ENCODE data around the gene SIRT7.

The SIRT7 gene

DNA sequence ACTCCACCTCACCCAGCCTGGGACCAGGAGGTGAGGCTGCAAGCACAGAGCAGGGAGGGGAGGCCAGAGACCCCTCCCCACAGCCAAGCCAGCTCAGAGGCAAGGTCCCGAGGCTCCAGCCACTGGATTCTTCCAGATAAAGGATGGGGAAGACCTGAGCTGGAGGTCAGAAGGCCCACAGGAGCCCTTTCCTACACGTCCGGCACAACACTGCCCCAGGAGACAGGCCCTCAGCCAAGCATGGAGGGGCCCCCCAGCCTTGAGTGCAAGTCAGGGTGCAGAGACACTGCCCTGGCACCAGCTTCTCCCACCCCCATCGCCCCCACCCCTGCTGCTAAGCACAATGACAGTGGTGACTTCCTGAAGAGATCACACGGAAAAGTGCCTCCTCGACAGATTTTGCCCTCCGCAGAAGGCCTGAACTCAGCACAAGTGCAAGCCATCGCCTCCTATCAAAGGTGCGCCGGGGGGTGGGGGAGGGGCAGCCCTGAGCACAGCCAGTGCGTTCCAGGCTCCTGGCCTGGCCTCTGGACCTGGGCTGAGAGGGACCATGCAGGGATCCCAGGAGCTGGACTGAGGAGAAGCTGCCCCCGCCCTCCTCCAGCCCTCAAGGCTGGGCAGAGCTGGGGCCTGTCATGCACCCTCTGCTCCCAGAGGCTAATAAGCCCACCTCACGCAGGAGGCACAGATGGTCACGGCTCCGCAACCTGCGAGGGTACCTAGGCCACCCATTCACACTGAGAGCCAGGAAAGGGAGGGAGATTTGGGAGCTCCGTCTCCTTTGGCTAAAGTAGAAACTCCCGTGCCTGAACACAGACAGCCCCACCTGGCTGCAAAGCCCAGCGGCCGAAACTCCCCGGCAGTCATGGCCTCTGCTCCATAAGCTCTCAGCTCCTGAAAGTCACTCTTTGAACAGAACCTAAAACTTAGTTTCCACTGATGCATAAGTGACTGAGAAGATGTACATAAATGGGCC, 6.9 kb upstream of the SIRT7 start:
- Histone ChIP-seq H3K36me3 (ENCODE audit: control insufficient read depth in 1 of 2, insufficient read depth in 2 of 2, low read length in 2 of 2) (peaks cover 26 to 28% of the 10 kb centered on the region in 2 experiments), H3K4me2 (ENCODE audit: low read length) (no peak overlapping the region), H2BK12ac (ENCODE audit: low read length) (peak overlapping the region; percentile 37), H2BK5ac (ENCODE audit: low read depth, low read length, poor library complexity) (peak overlapping the region; percentile 87), H3K14ac (ENCODE audit: low read length) (peak overlapping the region; percentile 59), H3K4me3 (ENCODE audit: low read depth, low read length) (no peak overlapping the region), H3K27ac (ENCODE audit: low read depth, low read length) (peak overlapping the region; percentile 95), H4K12ac (ENCODE audit: low read depth, low read length) (no peak overlapping the region), H3K27me3 (ENCODE audit: insufficient read depth, low read length) (no peaks in the 10 kb centered on the region), H2AFZ (ENCODE audit: insufficient read depth, low read length, poor library complexity) (peak overlapping the region; percentile 23), H4K8ac (ENCODE audit: low read depth, low read length) (peak overlapping the region; percentile 25), H3K79me1 (ENCODE audit: low read length) (peaks cover 30% of the 10 kb centered on the region), H3K18ac (ENCODE audit: low read length) (peak overlapping the region; percentile 26), H2BK120ac (ENCODE audit: insufficient read depth, low read length, poor library complexity) (peak overlapping the region; percentile 48), H4K91ac (ENCODE audit: low read depth, low read length) (peak overlapping the region; percentile 90), H3K4me1 (ENCODE audit: control insufficient read depth in 1 of 2, insufficient read depth in 2 of 2, low read length in 2 of 2) (peaks cover 42% of the 10 kb centered on the region in 2 experiments), H3K79me2 (ENCODE audit: control insufficient read depth, insufficient read depth, low read length, poor library complexity) (peaks cover 44% of the 10 kb centered on the region), H3K4ac (ENCODE audit: low read depth, low read length) (peak overlapping the region; percentile 85), H3K9me3 (ENCODE audit: insufficient read depth, low read depth, low read length) (peaks cover 2% of the 10 kb centered on the region), H3K23ac (ENCODE audit: low read length) (no peak overlapping the region), H3K9ac (ENCODE audit: low read length) (no peak overlapping the region), H2AK5ac (ENCODE audit: low read length) (peak overlapping the region; percentile 53)
- WGBS (ENCODE audit: extremely low coverage, insufficient coverage, insufficient read length), result no CpG with 5 or more reads among the region's 21 CpGs
- DNase-seq, result no peak

DNA sequence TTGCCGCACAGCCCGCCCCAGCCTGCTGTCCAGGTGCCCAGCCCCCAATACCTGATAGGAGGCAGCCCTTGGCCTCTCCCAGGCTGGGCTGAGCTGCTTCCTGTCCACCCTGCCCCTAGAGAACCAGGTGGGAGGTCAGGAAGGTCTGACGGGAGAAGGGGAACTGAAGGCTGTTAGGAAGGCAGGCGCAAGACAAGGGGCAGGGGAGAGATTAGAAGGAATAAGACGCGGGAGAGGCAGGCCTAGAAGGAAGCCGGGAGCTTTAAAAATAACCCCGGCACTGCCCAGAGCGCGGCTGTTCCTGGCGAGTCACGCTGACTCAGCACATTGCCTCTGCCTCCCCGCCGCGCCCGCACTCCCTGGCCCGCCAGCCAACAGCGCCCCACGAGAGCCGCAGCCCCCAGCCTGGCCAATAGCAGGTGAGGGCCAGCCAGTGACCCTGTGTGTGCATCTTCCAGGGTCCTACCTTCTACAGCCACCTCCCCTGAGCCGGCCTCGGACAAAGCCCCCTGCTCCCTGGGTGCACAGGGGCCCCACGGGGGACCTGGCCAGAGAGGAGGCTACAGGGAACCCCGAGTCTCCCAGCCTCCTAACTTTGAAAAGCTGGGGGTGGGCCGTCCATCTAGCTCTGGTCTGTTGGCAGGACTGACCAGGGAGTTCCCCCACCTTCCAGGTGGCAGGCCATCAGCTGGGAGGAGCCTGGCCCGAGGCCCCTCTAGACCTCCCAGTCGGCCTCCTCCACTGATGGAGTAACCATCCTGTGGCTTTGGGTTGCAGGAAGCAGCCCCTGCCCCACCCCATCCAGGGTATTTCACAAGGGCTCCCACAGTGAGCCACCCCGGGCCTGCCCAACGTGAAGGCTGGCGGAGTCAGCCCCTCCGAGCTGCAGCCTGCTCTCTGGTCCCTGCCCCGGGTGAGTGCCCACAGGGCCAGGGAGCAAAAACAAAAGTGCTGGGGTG, 5.6 kb upstream of the SIRT7 start:
- Histone ChIP-seq H2BK5ac (ENCODE audit: low read depth, low read length, poor library complexity) (peak overlapping the region; percentile 87), H3K79me1 (ENCODE audit: low read length) (peaks cover 30% of the 10 kb centered on the region), H4K12ac (ENCODE audit: low read depth, low read length) (peak overlapping the region; percentile 46), H3K79me2 (ENCODE audit: control insufficient read depth, insufficient read depth, low read length, poor library complexity) (peaks cover 44% of the 10 kb centered on the region), H3K27me3 (ENCODE audit: insufficient read depth, low read length) (no peaks in the 10 kb centered on the region), H2AFZ (ENCODE audit: insufficient read depth, low read length, poor library complexity) (peak overlapping the region; percentile 6), H3K14ac (ENCODE audit: low read length) (peak overlapping the region; percentile 84), H2BK120ac (ENCODE audit: insufficient read depth, low read length, poor library complexity) (peak overlapping the region; percentile 86), H3K18ac (ENCODE audit: low read length) (peak overlapping the region; percentile 83), H2AK5ac (ENCODE audit: low read length) (peak overlapping the region; percentile 28), H3K9ac (ENCODE audit: low read length) (no peak overlapping the region), H4K91ac (ENCODE audit: low read depth, low read length) (peak overlapping the region; percentile 90), H3K36me3 (ENCODE audit: control insufficient read depth in 1 of 2, insufficient read depth in 2 of 2, low read length in 2 of 2) (peaks cover 36 to 38% of the 10 kb centered on the region in 2 experiments), H3K23ac (ENCODE audit: low read length) (no peak overlapping the region), H3K9me3 (ENCODE audit: insufficient read depth, low read depth, low read length) (peaks cover 2% of the 10 kb centered on the region), H3K4me2 (ENCODE audit: low read length) (peak overlapping the region; percentile 56), H3K27ac (ENCODE audit: low read depth, low read length) (peak overlapping the region; percentile 95), H3K4me3 (ENCODE audit: low read depth, low read length) (no peak overlapping the region), H3K4ac (ENCODE audit: low read depth, low read length) (peak overlapping the region; percentile 85), H2BK12ac (ENCODE audit: low read length) (peak overlapping the region; percentile 42), H3K4me1 (ENCODE audit: control insufficient read depth in 1 of 2, insufficient read depth in 2 of 2, low read length in 2 of 2) (peaks cover 39 to 41% of the 10 kb centered on the region in 2 experiments), H4K8ac (ENCODE audit: low read depth, low read length) (peak overlapping the region; percentile 68)
- DNase-seq, result peak in 1 of 2 donors; percentile 45
- WGBS (ENCODE audit: extremely low coverage, insufficient coverage, insufficient read length), result no CpG with 5 or more reads among the region's 32 CpGs

DNA sequence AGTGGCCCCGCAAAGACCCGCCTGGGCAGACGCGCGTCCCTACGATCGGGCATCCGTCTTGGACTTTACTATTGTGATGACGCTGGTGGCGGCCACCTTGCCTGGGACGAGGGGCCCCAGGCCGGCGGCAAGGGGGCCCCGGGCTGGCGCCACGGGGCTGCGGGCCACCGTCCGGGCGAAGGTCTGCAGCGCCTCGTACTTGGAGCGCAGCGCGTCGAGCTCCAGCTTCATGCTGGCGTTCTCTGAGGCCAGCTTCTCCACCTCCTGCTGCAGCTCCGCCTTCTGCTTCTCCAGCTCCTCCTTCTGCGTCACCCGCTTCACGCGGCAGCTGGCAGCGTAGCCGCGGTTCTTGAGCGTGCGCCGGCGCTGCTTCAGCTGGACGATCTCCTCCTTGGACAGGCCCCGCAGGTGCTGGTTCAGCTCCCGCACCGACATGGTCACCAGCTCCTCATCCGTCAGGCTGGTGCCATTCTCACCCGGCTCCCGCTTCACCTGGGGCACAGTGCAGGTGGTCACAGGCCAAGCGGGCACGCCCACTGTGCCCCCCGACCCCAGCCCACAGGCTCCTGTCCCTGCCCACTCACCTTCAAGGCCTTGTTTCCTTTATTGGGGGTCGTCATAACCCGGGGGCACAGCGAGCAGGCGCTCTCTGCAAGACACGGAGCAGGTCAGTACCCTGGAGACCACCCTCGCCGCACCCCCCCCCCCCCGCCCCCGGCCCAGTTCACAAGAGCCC, 4.8 kb upstream of the SIRT7 start:
- Histone ChIP-seq H2AFZ (ENCODE audit: insufficient read depth, low read length, poor library complexity) (peak overlapping the region; percentile 26), H3K27ac (ENCODE audit: low read depth, low read length) (peak overlapping the region; percentile 22), H3K9ac (ENCODE audit: low read length) (no peak overlapping the region)

More for the DNA sequence above, 4.8 kb upstream of the SIRT7 start:
- H3K4me2 ChIP-seq (ENCODE audit: low read length), result peak overlapping the region; percentile 56
- H3K79me1 ChIP-seq (ENCODE audit: low read length), result peaks cover 25% of the 10 kb centered on the region
- H3K79me2 ChIP-seq (ENCODE audit: control insufficient read depth, insufficient read depth, low read length, poor library complexity), result peaks cover 40% of the 10 kb centered on the region
- H3K9me3 ChIP-seq (ENCODE audit: insufficient read depth, low read depth, low read length), result peaks cover 2% of the 10 kb centered on the region
- peak overlapping the region; percentile 34 for H4K91ac ChIP-seq (ENCODE audit: low read depth, low read length)
- no peak overlapping the region for H3K4me3 ChIP-seq (ENCODE audit: low read depth, low read length)
- peak overlapping the region; percentile 17 for H2BK5ac ChIP-seq (ENCODE audit: low read depth, low read length, poor library complexity)
- no peak overlapping the region for H4K12ac ChIP-seq (ENCODE audit: low read depth, low read length)
- no peak overlapping the region for H4K8ac ChIP-seq (ENCODE audit: low read depth, low read length)
- peak overlapping the region; percentile 2 for H2AK5ac ChIP-seq (ENCODE audit: low read length)
- H3K18ac ChIP-seq (ENCODE audit: low read length), result peak overlapping the region; percentile 6
- no peak for DNase-seq
- H2BK120ac ChIP-seq (ENCODE audit: insufficient read depth, low read length, poor library complexity), result peak overlapping the region; percentile 8
- peak overlapping the region; percentile 98 for H3K4ac ChIP-seq (ENCODE audit: low read depth, low read length)
- H2BK12ac ChIP-seq (ENCODE audit: low read length), result peak overlapping the region; percentile 10
- peaks cover 36 to 38% of the 10 kb centered on the region in 2 experiments for H3K36me3 ChIP-seq (ENCODE audit: control insufficient read depth in 1 of 2, insufficient read depth in 2 of 2, low read length in 2 of 2)
- WGBS (ENCODE audit: extremely low coverage, insufficient coverage, insufficient read length), result no CpG with 5 or more reads among the region's 58 CpGs
- H3K23ac ChIP-seq (ENCODE audit: low read length), result no peak overlapping the region
- peak overlapping the region; percentile 41 for H3K14ac ChIP-seq (ENCODE audit: low read length)
- peaks cover 32 to 35% of the 10 kb centered on the region in 2 experiments for H3K4me1 ChIP-seq (ENCODE audit: control insufficient read depth in 1 of 2, insufficient read depth in 2 of 2, low read length in 2 of 2)
- H3K27me3 ChIP-seq (ENCODE audit: insufficient read depth, low read length), result no peaks in the 10 kb centered on the region
